ENCODE data around the gene PRM3.

Gene PRM3

GRCh38 chr16:11289202-11289601 is 15.8 kb upstream of the PRM3 start:
- TF ChIP-seq CTCF (IDR thresholded peaks at IDR 0.05; ENCODE audit: low read depth, low read length): no peak

GRCh38 chr16:11285842-11286241 is 12.4 kb upstream of the PRM3 start:
- H3K4me3 ChIP-seq (ENCODE audit: low read depth, low read length): no peak overlapping the region
- no peak for TF ChIP-seq CTCF (IDR thresholded peaks at IDR 0.05; ENCODE audit: low read depth, low read length)

More at GRCh38 chr16:11289202-11289601, 15.8 kb upstream of the PRM3 start:
- no peak overlapping the region for H3K4me3 ChIP-seq (ENCODE audit: low read depth, low read length)

- no peak overlapping the region for H3K4me3 ChIP-seq (ENCODE audit: low read depth, low read length)
- TF ChIP-seq CTCF (IDR thresholded peaks at IDR 0.05; ENCODE audit: low read depth, low read length): no peak
These were observed 10.4 kb upstream of the PRM3 start for GRCh38 chr16:11283820-11284248.

GRCh38 chr16:11280616-11281522 is 7.4 kb upstream of the PRM3 start, which contains the start of gene PRM1:
TSS of gene PRM1 (minus strand) at chr16:11281330. CDS start at chr16:11281238, 92 bp downstream.
- no peak for TF ChIP-seq CTCF (IDR thresholded peaks at IDR 0.05; ENCODE audit: low read depth, low read length)
- no peak within 1 kb of the TSS for H3K4me3 ChIP-seq (ENCODE audit: low read depth, low read length)

- TF ChIP-seq CTCF (IDR thresholded peaks at IDR 0.05; ENCODE audit: low read depth, low read length): no peak
These were observed 5.5 kb upstream of the PRM3 start for GRCh38 chr16:11278681-11279628.

GRCh38 chr16:11277607-11278337 is 4.3 kb upstream of the PRM3 start:
- TF ChIP-seq CTCF (IDR thresholded peaks at IDR 0.05; ENCODE audit: low read depth, low read length): no peak
- no peak overlapping the region for H3K4me3 ChIP-seq (ENCODE audit: low read depth, low read length)

More at GRCh38 chr16:11278681-11279628, 5.5 kb upstream of the PRM3 start:
- no peak overlapping the region for H3K4me3 ChIP-seq (ENCODE audit: low read depth, low read length)
